ENCODE measurements around the gene NLRP3.

GRCh38 chr1:247406014-247406656 is 9.8 kb upstream of the NLRP3 start:
- no peak for TF ChIP-seq TAF1 (IDR thresholded peaks at IDR 0.05; ENCODE audit: borderline replicate concordance, low read depth, low read length)
- TF ChIP-seq POLR2A (IDR thresholded peaks at IDR 0.05; ENCODE audit: low read depth, low read length) = no peak
- TF ChIP-seq POLR2AphosphoS5 (IDR thresholded peaks at IDR 0.05; ENCODE audit: low read depth, low read length) = no peak
